ENCODE measurements around the gene PRSS36. TPM values are rescaled to one million over a fixed set of nuclear protein-coding genes. Genes with fewer than 3 reads are reported as not detected.

PRSS36 gene
- total and polyA plus RNA-seq, 2 of the 4 experiments (the other 2 are of a cell fraction) = 0.18 to 0.55 TPM

DNA sequence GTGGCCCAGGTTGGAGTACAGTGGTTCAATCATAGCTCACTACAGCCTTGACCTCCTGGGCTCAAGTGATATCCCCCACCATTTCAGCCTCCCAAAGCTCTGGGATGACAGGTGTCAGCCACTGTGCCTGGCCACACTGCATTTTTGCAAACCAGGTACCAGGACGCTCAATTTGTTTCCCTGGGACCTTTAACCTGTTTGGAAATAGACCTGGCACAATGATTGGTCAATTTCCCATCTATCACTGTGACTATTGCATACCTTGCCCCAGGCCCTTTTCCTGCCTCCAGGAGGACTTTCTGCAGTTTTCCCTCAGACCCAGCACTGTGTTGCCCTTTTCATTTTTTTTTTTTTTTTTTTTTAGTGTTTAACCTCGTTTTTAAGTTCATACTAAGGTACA is 19.0 kb upstream of the PRSS36 start:
- H3K79me1 ChIP-seq (ENCODE audit: low read depth in 1 of 2, low read length in 2 of 2) = no peaks in the 10 kb centered on the region
- DNase-seq (no peak), ATAC-seq (ENCODE audit: low read depth) (no peak)
- BruUV-seq (replicated peaks) = no TSS peak
- no peak overlapping the region for H3K56ac ChIP-seq (ENCODE audit: extremely low read depth, insufficient read depth, low read length)
- intact Hi-C loops (cut with micrococcal nuclease) (no loop called here), in situ Hi-C loops (cut with MboI; ENCODE audit: low sequenced_read_pairs) (no loop called here), dilution Hi-C loops (cut with HindIII; ENCODE audit: low sequenced_read_pairs, unreplicated experiment) (no loop called here)
- CTCF ChIA-PET = no interaction called here
- no peak overlapping the region for H2AK5ac ChIP-seq (ENCODE audit: low read depth, low read length)
- H3K27me3 ChIP-seq (ENCODE audit: control insufficient read depth, insufficient read depth, low read length) = no peaks in the 10 kb centered on the region
- no peak overlapping the region for H2AK9ac ChIP-seq (replicated peaks; ENCODE audit: low read depth, low read length, poor library complexity)
- no peak overlapping the region for H4K5ac ChIP-seq (ENCODE audit: low read depth, low read length)
- H3K9ac ChIP-seq (ENCODE audit: low read depth, low read length) = no peak overlapping the region
- H4K91ac ChIP-seq (ENCODE audit: insufficient read depth, low read depth, low read length) = no peak overlapping the region
- no peaks in the 10 kb centered on the region for H4K20me1 ChIP-seq (ENCODE audit: insufficient read depth, low read length)
- H3K36me3 ChIP-seq (ENCODE audit: control insufficient read depth, insufficient read depth, low read length) = no peaks in the 10 kb centered on the region
- H3K9me1 ChIP-seq (ENCODE audit: insufficient read depth, low read length) = no peaks in the 10 kb centered on the region
- no peak overlapping the region for H3K23ac ChIP-seq (ENCODE audit: low read depth, low read length)
- no peak overlapping the region for H2BK120ac ChIP-seq (ENCODE audit: low read depth, low read length)
- no peak overlapping the region for H2BK20ac ChIP-seq (ENCODE audit: low read depth, low read length)
- no peak overlapping the region for H4K8ac ChIP-seq (ENCODE audit: low read depth in 2 of 2, low read length in 2 of 2)
- no peaks in the 10 kb centered on the region for H3K4me1 ChIP-seq (ENCODE audit: control insufficient read depth, insufficient read depth, low read length)
- H2BK5ac ChIP-seq (ENCODE audit: low read depth, low read length, poor library complexity, severe bottlenecking) = no peak overlapping the region
- no peak overlapping the region for H3K4me2 ChIP-seq (ENCODE audit: low read depth, low read length)
- no CpG with 5 or more reads among the region's 2 CpGs for WGBS, 2 experiments (ENCODE audit: extremely low coverage in 2 of 2, insufficient read length in 1 of 2)
- H3K18ac ChIP-seq (ENCODE audit: low read depth, low read length) = no peak overlapping the region
- H3K4ac ChIP-seq (ENCODE audit: low read depth, low read length) = no peak overlapping the region
- H3K4me3 ChIP-seq (ENCODE audit: insufficient read depth, low read depth, low read length) = no peak overlapping the region
- H3K9me3 ChIP-seq (ENCODE audit: control insufficient read depth, insufficient read depth, low read length) = no peaks in the 10 kb centered on the region
- no peak overlapping the region for H3K27ac ChIP-seq (ENCODE audit: insufficient read depth, low read length)
- no peak overlapping the region for H2BK15ac ChIP-seq (ENCODE audit: low read depth, low read length)
- POLR2A ChIA-PET (ENCODE audit: unreplicated experiment) = no interaction called here
- TF ChIP-seq NFE2L2 (IDR thresholded peaks at IDR 0.05; ENCODE audit: low read depth, low read length) (no peak), RAD21 (IDR thresholded peaks at IDR 0.05; ENCODE audit: low read length) (no peak)
- H2AFZ ChIP-seq (replicated peaks; ENCODE audit: low read length, poor library complexity) = no peak overlapping the region
- no peak overlapping the region for H3K14ac ChIP-seq (replicated peaks; ENCODE audit: low read depth, low read length)
